ELR (cell line): ENCODE measurements around the gene PRPH.
A peak's percentile ranks its signal among the peaks of the same experiment; 100 is the strongest.
"Not testable (repeated sequence)": the region's sequence is repeated elsewhere in the genome, so short reads cannot be mapped to it uniquely, and the experiment has no call there.

Experiments
- DNase-seq: peaks from one replicate; pipeline ENCODE4 v3.0.0-alpha.2; 2015; ENCODE audit warnings: low read depth

The PRPH gene

GRCh38 chr12:49301760-49302159 is 6.8 kb downstream of the PRPH start:
- no peak for DNase-seq

GRCh38 chr12:49304161-49304560 is 9.2 kb downstream of the PRPH start:
- DNase-seq, result no peak

DNA sequence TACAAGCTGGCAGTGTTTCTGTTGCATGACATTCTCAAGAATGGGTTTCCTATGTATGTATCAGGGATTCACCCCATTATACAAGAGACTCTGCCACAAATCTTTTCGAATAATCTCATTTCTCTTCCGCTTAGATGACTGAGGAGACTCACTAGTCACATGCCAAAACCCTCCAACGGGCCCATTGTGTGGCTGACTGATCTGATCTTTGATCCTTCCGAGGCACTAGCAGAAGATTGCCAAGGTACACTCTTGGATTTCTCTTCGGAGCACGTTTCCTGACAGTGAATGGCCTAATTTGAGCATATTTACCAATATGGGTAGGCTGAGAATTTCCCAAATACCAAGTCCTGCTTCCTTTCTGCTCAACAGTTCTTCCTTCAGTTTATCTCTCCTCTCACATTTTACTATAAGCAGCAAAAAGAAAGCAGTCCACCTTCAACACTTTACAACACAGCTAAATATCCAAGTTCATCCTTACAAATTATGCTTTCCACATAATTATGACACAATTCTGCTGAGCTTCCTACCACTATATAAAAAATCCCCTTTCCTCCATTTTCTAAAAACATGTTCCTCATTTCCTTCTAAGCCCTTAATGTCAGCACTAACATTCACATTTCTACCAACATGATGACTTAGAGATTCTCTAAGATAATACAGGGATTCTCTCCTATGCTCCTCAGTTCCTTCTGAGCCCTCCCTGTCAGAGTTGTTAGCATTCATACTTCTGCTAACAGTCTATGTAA is 11.0 kb downstream of the PRPH start:
- DNase-seq, result no peak

DNA sequence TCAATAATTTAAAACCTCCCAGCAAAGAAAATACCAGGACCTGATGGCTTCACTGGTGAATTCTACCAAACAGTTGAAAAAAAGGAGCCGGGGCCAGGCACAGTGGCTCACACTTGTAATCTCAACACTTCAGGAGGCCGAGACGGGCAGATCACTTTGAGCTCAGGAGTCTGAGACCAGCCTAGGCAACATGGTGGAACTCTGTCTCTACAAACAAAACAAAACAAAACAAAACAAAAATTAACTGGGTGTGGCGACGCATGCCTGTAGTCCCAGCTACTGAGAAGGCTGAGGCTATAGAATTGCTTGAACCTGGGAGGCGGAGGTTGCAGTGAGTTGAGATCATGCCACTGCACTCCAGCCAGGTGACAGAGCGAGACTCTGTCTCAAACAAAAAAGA is 14.4 kb downstream of the PRPH start:
- DNase-seq, result no peak

DNA sequence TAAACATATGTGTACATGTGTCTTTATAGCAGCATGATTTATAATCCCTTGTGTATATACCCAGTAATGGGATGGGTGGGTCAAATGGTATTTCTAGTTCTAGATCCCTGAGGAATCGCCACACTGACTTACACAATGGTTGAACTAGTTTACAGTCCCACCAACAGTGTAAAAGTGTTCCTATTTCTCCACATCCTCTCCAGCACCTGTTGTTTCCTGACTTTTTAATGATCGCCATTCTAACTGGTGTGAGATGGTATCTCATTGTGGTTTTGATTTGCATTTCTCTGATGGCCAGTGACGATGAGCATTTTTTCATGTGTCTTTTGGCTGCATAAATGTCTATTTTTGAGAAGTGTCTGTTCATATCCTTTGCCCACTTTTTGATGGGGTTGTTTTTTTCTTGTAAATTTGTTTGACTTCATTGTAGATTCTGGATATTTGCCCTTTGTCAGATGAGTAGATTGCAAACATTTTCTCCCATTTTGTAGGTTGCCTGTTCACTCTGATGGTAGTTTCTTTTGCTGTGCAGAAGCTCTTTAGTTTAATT is 15.6 kb downstream of the PRPH start:
- DNase-seq, result not testable (repeated sequence)

- DNase-seq, result no peak
Measured at GRCh38 chr12:49314811-49315210, 19.9 kb downstream of the PRPH start.

GRCh38 chr12:49317118-49317517 is 22.2 kb downstream of the PRPH start:
- DNase-seq, result not testable (repeated sequence)

GRCh38 chr12:49320411-49321103 is 25.6 kb downstream of the PRPH start:
- not testable (repeated sequence) for DNase-seq

DNA sequence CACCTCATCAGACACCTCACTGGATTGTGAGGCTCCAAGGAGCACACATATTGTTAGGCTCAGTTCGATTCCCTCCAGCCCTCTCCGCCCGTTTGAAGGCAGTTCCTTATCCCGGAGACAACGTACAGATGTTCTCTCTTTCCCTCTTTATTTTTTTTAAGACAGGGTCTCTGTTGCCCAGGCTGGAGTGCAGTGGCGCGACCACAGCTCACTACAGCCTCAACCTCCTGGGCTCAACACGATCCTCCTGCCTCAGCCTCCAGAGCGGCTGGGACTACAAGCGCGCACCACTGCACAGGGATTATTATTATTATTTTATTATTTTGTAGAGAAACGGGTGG is 27.4 kb downstream of the PRPH start:
- no peak for DNase-seq

GRCh38 chr12:49322708-49323523 is 28.0 kb downstream of the PRPH start, which contains the start of gene TROAP:
TROAP (plus strand) TSS chr12:49323255; CDS start chr12:49323609, 354 bp downstream.
- DNase-seq, result peak; percentile 99

DNA sequence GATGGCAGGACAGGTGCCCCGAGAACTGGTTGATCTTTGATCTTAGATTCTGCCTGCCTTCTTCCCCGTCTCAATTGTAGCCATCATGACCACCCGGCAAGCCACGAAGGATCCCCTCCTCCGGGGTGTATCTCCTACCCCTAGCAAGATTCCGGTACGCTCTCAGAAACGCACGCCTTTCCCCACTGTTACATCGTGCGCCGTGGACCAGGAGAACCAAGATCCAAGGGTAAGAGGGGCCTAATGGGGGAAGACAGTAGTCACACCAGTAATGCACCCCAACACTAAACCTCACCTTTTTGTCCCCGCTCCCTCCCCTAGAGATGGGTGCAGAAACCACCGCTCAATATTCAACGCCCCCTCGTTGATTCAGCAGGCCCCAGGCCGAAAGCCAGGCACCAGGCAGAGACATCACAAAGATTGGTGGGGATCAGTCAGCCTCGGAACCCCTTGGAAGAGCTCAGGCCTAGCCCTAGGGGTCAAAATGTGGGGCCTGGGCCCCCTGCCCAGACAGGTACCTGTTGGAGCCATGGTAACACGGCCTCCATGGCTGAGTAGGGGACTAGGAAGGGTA is 28.7 kb downstream of the PRPH start:
- no peak for DNase-seq

DNA sequence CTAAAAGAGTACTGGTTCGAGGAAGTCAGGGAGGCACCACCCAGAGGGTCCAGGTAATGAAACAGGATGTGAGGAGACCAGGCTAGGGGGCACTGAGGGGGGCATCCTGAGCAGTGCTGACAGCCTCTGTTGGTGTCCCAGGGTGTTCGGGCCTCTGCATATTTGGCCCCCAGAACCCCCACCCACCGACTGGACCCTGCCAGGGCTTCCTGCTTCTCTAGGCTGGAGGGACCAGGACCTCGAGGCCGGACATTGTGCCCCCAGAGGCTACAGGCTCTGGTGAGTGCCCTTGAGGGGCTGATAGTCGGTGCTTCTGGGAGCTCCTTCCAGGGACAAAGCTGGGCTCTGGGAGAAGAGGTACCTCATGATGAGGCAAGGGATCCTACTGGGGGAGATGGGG is 30.7 kb downstream of the PRPH start:
- no peak for DNase-seq

GRCh38 chr12:49327368-49327767 is 32.4 kb downstream of the PRPH start:
- DNase-seq, result no peak

DNA sequence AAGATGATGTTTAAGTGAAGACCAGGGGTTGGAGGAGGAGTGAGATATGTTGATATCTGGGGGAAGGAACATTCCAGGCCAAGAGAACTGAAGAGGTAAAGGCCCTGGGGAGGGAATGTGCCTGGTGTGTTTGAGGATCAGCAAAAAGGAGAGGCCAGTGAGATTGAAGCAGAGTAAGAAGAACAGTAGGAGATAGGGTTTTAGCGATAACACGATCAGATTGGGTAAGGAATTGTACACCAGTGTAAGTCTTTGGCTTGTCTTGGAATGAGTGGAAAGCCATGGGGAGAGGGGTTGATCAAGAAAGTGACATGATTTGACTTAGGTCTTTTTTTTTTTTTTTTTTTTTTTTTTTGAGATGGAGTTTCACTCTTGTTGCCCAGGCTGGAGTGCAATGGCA is 32.9 kb downstream of the PRPH start:
- DNase-seq, result no peak

GRCh38 chr12:49328816-49329215 is 33.9 kb downstream of the PRPH start:
- DNase-seq, result no peak

GRCh38 chr12:49330032-49330619 is 35.2 kb downstream of the PRPH start:
- no peak for DNase-seq

DNA sequence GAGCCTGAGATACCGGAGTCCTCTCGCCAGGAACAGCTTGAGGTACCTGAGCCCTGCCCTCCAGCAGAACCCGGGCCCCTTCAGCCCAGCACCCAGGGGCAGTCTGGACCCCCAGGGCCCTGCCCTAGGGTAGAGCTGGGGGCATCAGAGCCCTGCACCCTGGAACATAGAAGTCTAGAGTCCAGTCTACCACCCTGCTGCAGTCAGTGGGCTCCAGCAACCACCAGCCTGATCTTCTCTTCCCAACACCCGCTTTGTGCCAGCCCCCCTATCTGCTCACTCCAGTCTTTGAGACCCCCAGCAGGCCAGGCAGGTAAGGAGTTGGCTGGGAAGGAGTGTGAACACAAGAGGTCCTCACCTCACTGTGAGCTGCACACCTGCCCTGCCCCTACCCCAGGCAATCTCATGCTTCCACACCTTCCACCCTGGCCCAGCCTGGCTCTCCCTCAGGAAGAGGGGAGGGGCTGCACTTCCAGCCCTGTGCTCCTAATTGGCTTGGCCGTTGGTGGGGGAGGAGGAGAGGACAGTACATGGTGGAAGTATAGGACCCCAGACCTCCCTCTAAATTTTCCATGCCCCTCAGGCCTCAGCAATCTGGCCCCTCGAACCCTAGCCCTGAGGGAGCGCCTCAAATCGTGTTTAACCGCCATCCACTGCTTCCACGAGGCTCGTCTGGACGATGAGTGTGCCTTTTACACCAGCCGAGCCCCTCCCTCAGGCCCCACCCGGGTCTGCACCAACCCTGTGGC is 35.9 kb downstream of the PRPH start:
- DNase-seq, result no peak

DNA sequence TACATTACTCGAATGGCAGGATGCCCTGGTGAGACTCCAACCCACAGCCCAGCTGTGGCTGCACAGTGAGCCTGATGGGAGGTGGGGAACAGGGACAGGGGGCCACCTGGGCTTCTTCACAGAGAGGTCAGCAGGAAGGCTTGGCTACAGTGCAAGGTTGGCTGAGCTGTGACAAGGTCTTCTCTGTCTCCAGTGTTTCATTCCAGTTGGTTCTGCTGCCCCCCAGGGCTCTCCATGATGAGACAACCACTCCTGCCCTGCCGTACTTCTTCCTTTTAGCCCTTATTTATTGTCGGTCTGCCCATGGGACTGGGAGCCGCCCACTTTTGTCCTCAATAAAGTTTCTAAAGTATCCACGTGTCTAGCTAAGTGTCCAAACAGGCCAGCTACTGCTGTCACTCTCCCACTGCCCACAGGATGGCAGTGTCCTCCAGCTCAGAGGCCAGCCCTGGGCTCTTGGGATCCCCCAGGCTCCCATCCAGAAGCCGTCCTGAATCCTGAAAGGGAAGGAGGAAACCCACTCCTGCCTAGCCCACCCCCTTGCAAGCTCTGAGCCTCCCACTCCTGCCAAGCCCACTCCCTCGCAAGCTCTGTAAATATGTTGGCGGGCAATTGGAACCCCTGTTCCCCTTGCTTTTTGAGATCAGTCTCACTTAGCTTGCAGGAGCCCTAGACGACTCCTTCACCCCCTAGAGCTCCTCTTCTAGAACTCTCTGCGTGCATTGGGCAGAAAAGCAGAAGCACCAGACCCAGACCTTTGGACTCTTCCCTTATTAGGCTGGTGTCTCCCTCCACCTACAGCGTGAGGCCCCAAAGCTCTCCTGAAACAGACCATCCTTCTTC is 36.7 kb downstream of the PRPH start:
- DNase-seq, result peak; percentile 79

DNA sequence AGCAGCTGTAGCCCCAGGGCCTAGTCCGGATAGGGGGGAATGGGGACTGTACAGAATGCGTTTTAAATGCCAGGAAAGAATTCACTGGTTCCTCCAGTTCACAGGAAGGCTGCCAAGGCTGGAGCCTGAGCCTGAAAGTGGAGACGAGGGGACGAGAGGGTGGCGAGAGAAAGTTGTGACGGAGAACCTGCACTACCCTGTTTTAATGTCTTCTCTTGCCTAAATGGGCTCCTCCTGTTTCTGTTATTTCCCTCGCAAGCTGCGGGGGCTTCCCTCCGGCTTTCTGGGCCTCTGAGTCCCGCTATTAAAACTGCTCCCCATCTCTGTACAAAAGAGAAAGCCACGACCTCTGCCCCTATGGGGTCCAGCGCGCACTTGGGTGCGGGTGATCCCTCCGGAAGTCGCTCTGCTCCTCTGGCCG is 37.5 kb downstream of the PRPH start:
- DNase-seq, result no peak

GRCh38 chr12:49332891-49333371 is 38.0 kb downstream of the PRPH start:
- no peak for DNase-seq
